CD4-positive, alpha-beta T cell treated with Interleukin-10 for 1 hour (primary cell): ENCODE measurements around the gene TAF11L2.
A peak's percentile ranks its signal among the peaks of the same experiment; 100 is the strongest.
"Not testable (repeated sequence)": the region's sequence is repeated elsewhere in the genome, so short reads cannot be mapped to it uniquely, and the experiment has no call there.

Source experiments
- DNase-seq: peaks from one replicate; pipeline ENCODE4 v3.0.0-alpha.2; 2020

The TAF11L2 gene

DNA sequence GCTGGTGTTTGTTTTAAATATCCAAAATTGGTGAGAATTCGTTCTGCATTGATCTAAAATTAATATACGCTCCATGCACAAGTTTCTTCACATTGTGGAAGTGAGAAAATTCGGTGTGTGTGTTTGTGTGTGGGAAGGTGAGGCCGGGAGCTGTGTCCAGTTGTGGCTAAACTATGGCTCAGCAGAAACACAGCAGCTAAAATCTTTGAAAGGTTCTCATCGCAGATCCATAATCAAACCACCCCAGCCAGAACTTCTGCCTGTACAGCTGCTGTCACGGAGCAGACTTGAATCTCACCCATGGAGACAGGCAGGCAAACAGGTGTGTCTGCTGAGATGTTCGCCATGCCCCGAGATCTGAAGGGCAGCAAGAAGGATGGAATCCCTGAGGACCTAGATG is at the start of gene TAF11L2:
TAF11L2 (plus strand) TSS at position 301 of the 400 bp plus-strand sequence.
- not testable (repeated sequence) for DNase-seq

- DNase-seq, result no peak
Observed at GRCh38 chr5:17448877-17449276, 49.2 kb upstream of the TAF11L2 start.

DNA sequence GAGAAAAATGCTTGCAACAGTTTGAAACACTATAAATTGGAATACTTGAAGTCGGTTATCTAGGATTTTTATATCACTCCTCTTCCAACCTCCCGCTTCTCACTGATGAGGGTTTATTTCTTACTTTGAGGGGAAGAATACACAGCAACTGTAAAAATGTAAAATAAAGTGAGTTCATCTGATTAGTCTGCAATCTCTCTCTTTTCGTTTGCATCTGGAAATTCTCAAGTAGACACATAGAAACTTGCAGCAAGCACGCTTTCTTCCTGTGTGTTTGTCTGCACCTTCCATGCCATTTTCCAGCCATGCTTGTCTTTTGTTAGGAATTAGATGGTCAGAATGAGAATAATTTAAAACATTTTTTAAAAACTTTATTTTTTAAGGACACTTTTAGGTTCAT is 45.1 kb upstream of the TAF11L2 start:
- no peak for DNase-seq

- no peak for DNase-seq
Observed at GRCh38 chr5:17455942-17456341, 42.1 kb upstream of the TAF11L2 start.

GRCh38 chr5:17461793-17462192 is 36.2 kb upstream of the TAF11L2 start:
- DNase-seq, result no peak

- no peak for DNase-seq
Observed at GRCh38 chr5:17463653-17464052, 34.4 kb upstream of the TAF11L2 start.

- DNase-seq, result no peak
Observed at GRCh38 chr5:17470064-17470463, 28.0 kb upstream of the TAF11L2 start.

DNA sequence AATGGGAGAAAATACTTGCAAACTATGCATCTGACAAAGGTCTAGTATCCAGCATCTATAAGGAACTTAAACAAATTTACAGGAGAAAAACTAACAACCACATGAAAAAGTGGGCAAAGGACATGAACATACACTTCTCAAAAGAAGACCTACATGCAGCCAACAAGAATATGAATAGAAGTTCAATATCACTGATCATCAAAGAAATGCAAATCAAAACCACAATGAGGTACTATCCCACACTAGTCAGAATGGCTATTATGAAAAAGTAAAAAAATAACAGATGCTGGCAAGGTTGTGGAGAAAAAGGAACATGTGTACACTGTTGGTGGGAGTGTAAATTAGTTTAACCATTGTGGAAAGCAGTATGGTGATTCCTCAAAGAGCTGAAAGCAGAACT is 23.0 kb upstream of the TAF11L2 start:
- DNase-seq, result not testable (repeated sequence)

DNA sequence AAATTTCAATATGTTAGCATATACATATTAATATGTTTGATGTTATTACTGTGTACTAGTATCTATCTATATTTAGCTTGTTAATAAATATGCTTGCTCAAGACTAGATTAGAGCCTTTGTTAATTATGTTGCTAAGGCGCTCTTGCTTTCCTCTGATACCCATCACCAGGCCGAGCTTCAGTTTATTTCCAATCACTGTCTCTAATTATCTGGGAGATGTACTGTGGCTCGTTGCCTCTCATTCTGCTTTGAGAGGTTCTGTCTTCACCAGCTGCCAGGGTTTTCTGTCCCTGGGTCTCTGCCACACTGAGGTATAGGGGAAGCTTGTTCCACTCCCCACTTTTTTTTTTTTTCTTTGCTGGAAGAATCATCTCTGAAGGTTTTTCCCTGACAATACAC is 21.0 kb upstream of the TAF11L2 start:
- DNase-seq, result no peak

DNA sequence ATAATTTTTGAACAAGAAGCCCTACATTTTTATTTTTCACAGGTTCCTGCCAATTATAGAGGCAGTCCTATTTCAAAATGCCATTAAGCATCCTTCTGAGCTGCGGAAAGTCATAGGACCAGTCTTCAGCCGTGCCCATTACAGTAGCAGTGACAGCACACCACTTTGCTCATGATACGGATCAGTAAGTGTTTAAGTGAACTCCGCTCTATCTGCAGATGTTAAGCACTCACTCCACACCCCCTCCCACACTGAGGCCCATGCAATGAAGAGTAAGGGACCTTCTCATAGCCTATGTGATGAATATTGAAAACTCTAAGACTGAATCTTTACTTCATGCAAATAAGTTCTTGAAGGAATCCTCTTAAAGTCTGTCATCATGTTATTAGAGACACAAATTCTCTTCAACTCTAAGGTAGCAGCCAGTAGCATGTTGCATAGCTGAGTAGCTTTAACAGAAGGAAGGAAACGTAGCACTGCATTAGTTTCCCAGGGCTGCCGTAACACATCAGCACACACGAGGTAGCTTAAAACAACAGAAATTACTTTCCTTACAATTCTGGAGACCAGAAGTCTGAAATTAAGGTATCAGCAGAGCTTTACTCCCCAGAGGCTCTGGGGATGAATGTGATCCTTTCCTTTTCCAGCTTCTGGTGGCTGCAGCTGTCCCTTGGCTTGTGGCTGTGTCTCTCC is 20.3 kb upstream of the TAF11L2 start:
- no peak for DNase-seq

DNA sequence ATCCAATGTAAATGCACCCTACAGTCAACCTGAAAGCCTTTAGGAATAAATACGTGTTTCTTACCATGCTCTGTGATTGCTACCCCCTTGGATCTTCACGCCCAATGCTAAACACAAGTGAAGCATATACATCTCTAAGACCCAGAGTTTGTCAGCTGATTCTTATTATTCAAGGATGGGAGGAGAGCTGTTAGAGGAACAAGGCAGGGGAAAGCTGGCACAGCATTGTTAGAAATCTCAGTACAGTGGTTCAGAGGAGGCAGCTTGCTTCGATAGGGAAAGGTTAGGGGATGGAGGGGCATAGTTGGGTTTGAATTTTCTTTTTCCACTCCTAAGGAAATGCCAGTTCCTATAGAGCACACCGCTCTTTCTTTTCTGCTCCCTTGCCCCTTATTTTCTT is 16.7 kb upstream of the TAF11L2 start:
- no peak for DNase-seq

DNA sequence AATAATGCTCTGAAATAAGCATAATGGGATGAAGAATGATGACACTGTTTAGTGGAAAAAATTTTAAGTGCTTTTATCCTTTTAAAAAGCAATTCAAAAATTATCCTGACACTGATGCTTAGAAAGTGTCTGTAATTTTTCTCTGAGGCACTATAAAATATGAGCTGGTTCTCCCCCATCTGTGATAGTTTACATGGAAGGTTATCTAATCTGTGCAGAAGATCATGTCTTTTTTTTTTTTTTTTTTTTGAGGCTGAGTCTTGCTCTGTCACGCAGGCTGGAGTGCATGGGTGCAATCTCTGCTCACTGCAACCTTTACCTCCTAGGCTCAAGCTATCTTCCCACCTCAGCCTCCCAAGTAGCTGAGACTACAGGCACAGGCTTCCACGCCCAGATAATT is 15.2 kb upstream of the TAF11L2 start:
- DNase-seq, result no peak

GRCh38 chr5:17486464-17487173 is 11.4 kb upstream of the TAF11L2 start:
- not testable (repeated sequence) for DNase-seq

DNA sequence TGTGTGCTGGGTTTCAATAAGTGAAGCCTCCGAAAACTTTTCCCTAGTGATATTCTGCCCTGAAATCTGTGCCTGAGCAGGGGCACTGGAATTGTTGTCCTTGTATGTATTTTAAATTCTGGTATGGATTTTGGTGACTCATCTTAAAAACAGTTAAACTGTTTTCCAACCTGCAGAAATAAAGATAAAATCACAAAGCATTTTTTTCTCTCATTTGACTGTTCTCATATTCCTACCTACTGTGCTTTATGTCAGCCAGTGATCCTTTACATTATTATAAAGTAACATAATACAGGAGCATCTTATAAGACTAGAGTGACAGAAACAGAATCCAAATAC is 10.9 kb upstream of the TAF11L2 start:
- DNase-seq, result no peak

- DNase-seq, result not testable (repeated sequence)
Observed at GRCh38 chr5:17491257-17491656, 6.8 kb upstream of the TAF11L2 start.

DNA sequence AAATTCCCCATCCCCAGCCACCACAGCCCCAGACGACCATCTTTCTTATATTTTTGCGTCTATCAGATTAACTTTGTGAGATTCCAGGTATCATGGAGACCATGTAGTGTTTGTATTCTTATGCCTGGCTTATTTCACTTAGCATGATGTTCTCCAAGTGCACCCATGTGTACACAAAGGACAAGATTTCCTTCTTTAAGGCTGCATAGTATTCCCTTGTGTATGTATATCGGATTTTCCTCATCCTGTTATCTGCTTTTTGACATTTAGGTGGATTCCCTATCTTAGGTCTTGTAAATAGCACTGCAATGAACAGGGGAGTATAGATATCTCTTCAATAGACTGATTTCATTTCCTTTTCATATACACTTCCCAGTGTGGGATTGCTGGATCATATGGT is 5.3 kb upstream of the TAF11L2 start:
- no peak for DNase-seq

DNA sequence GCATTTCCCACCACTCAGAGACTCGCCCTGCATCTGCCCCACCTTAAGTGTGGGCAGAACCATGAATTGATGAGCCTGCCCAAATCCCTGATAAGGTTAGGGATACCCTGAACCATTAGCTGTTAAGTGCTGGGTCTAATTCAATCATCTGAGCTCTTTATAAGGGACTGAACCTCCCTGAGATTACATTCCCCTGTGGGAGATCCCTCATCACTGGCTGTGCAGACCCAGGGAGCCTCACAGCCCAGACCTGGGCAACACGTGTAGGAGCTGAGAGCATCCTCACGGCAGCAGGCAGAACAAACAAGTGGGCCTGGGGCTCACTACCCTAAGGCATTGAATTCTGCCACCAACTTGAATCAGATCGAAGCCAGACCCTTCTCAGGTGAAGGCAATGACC is 585 bp upstream of the TAF11L2 start:
- DNase-seq, result no peak

DNA sequence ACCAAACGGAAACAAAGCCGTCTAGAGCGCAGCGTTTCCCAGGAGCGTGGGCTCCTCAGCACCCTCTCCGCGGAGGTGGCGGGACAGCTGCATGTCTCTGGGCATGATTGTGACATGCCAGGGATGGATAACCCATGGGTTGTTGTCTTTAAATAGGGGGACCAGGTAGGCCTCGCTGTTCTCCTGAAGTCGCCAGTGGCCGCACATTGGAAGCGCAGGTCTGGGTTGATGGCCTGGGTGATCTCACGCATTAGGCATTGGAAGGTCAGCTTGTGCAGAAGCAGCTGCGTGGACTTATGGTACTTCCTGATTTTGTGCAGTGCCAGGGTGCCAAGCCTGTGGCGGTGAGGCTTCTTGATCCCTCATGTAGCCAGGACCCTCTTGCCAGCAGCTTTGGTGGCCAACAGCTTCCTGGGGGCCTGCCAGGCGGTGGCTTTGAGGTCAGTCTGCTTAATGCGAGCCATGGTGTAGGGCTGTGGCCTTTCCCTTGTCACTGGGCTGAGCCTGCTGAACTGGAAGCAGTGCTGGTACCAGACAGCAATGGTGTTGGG is 13.8 kb downstream of the TAF11L2 start:
- no peak for DNase-seq

- DNase-seq, result not testable (repeated sequence)
Observed at GRCh38 chr5:17517526-17517925, 19.5 kb downstream of the TAF11L2 start.

DNA sequence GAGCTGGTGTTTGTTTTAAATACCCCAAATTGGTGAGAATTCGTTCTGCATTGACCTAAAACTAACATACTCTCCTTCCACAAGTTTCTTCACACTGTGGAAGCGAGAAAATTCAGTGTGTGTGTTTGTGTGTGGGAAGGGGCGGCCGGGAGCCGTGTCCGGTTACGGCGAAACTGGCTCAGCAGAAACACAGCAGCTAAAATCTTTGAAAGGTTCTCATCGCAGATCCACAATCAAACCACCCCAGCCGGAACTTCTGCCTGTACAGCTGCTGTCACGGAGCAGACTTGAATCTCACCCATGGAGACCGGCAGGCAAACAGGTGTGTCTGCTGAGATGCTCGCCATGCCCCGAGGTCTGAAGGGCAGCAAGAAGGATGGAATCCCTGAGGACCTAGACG is 20.0 kb downstream of the TAF11L2 start, which contains the start of gene TAF11L3:
TAF11L3 (plus strand) TSS at position 301 of the 400 bp plus-strand sequence.
- not testable (repeated sequence) for DNase-seq

DNA sequence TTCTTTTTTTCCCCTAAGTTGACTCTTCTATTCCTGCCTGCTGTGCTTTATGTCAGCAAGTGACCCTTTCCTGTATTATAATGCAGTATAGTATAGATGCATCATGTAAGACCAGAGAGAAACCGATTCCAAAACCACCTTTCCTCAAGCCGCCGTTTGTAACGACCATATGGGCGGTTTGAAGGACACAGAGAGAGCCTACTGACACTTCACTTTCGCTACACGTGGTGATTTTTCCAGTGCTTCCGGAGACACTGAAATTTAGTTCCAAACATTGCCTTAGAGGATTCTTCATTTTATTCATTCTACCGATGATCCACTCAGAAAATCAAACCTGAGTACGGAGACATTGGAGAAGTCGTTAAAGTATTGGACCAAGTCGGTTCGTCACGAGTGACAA is 21.5 kb downstream of the TAF11L2 start:
- not testable (repeated sequence) for DNase-seq

DNA sequence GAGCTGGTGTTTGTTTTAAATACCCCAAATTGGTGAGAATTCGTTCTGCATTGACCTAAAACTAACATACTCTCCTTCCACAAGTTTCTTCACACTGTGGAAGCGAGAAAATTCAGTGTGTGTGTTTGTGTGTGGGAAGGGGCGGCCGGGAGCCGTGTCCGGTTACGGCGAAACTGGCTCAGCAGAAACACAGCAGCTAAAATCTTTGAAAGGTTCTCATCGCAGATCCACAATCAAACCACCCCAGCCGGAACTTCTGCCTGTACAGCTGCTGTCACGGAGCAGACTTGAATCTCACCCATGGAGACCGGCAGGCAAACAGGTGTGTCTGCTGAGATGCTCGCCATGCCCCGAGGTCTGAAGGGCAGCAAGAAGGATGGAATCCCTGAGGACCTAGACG is 23.5 kb downstream of the TAF11L2 start, which contains the start of gene TAF11L4:
TAF11L4 (plus strand) TSS at position 301 of the 400 bp plus-strand sequence.
- not testable (repeated sequence) for DNase-seq

- DNase-seq, result not testable (repeated sequence)
Observed at GRCh38 chr5:17524935-17525334, 26.9 kb downstream of the TAF11L2 start, which contains the start of gene TAF11L5. Gene TAF11L5, plus strand, starts transcription at chr5:17525235.

DNA sequence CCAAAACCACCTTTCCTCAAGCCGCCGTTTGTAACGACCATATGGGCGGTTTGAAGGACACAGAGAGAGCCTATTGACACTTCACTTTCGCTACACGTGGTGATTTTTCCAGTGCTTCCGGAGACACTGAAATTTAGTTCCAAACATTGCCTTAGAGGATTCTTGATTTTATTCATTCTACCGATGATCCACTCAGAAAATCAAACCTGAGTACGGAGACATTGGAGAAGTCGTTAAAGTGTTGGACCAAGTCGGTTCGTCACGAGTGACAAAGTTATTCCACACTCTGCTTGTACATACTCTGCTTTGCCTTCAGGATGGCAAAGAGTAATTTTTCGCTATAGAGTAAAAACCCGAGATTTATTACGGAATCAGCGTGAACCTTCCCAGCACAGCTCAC is 28.5 kb downstream of the TAF11L2 start:
- DNase-seq, result peak; percentile 8
